ENCODE data around the gene CARD16.

CARD16 gene

GRCh38 chr11:105033343-105033742 is 11.8 kb downstream of the CARD16 start:
- TF ChIP-seq CTCF (IDR thresholded peaks at IDR 0.05) = no peak

- TF ChIP-seq CTCF (IDR thresholded peaks at IDR 0.05) = no peak
Measured at GRCh38 chr11:105032495-105032894, 12.6 kb downstream of the CARD16 start.

GRCh38 chr11:105027678-105028077 is 17.5 kb downstream of the CARD16 start:
- TF ChIP-seq CTCF (IDR thresholded peaks at IDR 0.05) = no peak

- no peak for TF ChIP-seq CTCF (IDR thresholded peaks at IDR 0.05)
Measured at GRCh38 chr11:105024394-105024793, 20.7 kb downstream of the CARD16 start.

DNA sequence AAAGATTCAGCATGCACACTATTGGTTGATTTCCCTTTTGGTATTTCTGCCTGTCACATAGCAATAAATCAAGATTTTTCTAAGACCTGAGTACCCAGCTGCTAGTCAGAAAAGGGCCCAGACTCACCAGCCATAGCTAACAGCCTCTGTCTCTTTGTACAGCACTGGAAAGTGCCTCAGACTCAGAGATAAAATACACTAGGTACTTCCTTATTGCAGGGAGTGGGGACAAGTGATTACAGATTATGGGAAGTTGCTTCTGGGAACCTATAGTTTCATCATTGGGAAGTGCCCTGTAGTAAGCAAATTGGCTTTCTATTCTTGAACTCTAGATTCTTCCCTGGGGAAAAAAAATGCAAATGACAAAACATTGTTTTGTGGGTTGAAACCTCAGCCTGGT is 22.1 kb downstream of the CARD16 start, which contains the start of gene CASP5:
Gene CASP5 (minus strand): TSS at position 166 of the 400 bp plus-strand sequence. CDS start 32 bp downstream, at position 134.
- TF ChIP-seq CTCF (IDR thresholded peaks at IDR 0.05) = no peak

DNA sequence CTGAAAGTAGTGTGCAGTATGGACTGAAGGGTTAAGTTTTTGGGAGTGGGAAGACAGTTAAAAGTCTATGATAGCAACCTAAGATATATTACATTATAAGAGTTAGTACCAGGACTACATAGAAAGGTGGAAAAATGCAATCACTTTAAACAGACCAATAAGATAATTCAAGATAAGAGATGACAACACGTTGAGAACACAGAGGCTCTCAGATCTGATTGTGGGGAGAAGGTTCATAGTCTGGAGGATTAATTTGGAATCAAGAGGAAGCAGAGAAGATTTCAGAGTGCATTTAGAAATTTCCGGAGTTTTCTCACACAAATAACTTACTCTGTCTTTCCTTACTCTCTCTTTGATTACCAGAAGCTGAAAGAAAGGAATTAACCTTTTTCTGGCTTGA is 22.6 kb downstream of the CARD16 start:
- no peak for TF ChIP-seq CTCF (IDR thresholded peaks at IDR 0.05)

DNA sequence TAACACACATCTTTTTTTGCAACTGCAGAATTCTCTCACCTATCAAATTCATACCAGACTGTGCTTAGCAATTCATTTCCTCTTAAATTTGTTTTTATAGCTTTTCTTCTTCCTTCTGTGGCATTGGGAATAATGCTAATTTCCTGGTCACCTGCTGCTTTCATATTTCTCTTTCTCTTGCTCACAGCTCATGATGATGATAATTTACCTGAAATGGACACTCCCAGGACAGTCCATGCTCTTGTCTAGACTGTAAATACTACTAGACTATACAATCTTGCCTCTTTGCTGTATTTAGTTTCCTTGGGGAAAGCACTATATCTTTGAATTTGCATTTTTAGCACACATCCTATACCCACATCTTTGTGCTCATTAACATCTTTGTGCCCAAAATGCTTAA is 37.7 kb downstream of the CARD16 start:
- no peak for TF ChIP-seq CTCF (IDR thresholded peaks at IDR 0.05)

- TF ChIP-seq CTCF (IDR thresholded peaks at IDR 0.05) = no peak
Measured at GRCh38 chr11:105005451-105005845, 39.7 kb downstream of the CARD16 start.
